Adrenal gland (tissue), 12 donors: ENCODE results near the gene GDF7. TPM values are rescaled to one million over a fixed set of nuclear protein-coding genes. Genes with fewer than 3 reads are reported as not detected.
A peak's percentile ranks its signal among the peaks of the same experiment; 100 is the strongest.

ENCODE experiments used
- DNase-seq, 7 donors: peaks; one replicate each; pipeline ENCODE4 v3.0.0-alpha.2; 2019 to 2020
- H3K27ac ChIP-seq, 5 donors: fragments of 200-600 bp; sonication (generic) in 4 of 5; 1 replicate in 3 of 5; 2 replicates in 2 of 5; pipeline versions ENCODE4 v1.5.1 to v1.8.0; 2016 to 2020; ENCODE audit warnings: mild to moderate bottlenecking in 1 of 5
- H3K27me3 ChIP-seq: fragments of 200-600 bp; 2 replicates; pipeline ENCODE4 v1.8.0; 2021
- H3K36me3 ChIP-seq, 2 donors: fragments of 200-600 bp; replicated peaks in 1 of 2; 1 replicate in 1 of 2; 2 replicates in 1 of 2; pipeline versions ENCODE4 v1.5.1 to v1.8.0; 2018 to 2022
- H3K4me1 ChIP-seq, 2 donors: fragments of 200-600 bp; replicated peaks in 1 of 2; 1 replicate in 1 of 2; 2 replicates in 1 of 2; pipeline versions ENCODE4 v1.5.1 to v1.8.0; 2018 to 2021
- H3K4me3 ChIP-seq, 4 donors: fragments of 200-600 bp; sonication (generic) in 3 of 4; one replicate each; pipeline ENCODE4 v1.5.1; 2016 to 2018
- H3K9me3 ChIP-seq, 3 donors: fragments of 200-600 bp; sonication (generic) in 1 of 3; replicated peaks in 1 of 3; 1 replicate in 2 of 3; 2 replicates in 1 of 3; pipeline versions ENCODE4 v1.5.1 to v1.8.0; 2016 to 2021
- CTCF ChIP-seq, 6 experiments: fragments of 450-650 bp in 4 of 6; fragments of 200-600 bp in 2 of 6; sonication (generic) in 1 of 6; IDR thresholded peaks; 1 replicate in 5 of 6; 2 replicates in 1 of 6; pipeline versions ENCODE4 v1.5.1 to v1.8.0; 2016 to 2021; ENCODE audit warnings: antibody characterized with exemption in 6 of 6, mild to moderate bottlenecking in 2 of 6, moderate library complexity in 1 of 6
- POLR2A ChIP-seq, 2 donors: fragments of 450-650 bp; IDR thresholded peaks; one replicate each; pipeline ENCODE4 v1.6.1; 2017; ENCODE audit warnings: antibody characterized with exemption in 2 of 2, mild to moderate bottlenecking in 2 of 2, moderate library complexity in 1 of 2
- WGBS, 4 donors: extraction: QIAGEN DNeasy Blood & Tissue Kit in 2 of 4; methylation state at CpG; one replicate each; pipeline versions ENCODE4 v1.1.5 to v1.1.7; 2013 to 2017; 5-methylcytosine and 5-hydroxymethylcytosine counted together
- intact Hi-C, 2 donors: fragments of 100-400 bp; cut with DNase I; formaldehyde crosslinking; loops; one replicate each; pipeline versions ENCODE4 v1.14.1 to v1.15.0; 2022 to 2023
- polyA plus RNA-seq, 3 donors: library from polyadenylated mRNA; stranded (reverse); fragments of 200-250 nt in 2 of 3; fragments of 350-450 nt in 1 of 3; fragmentation: Illumina TruSeq in 1 of 3; extraction: RNeasy Lipid Tissue Mini Kit (QIAGEN cat#74804) in 1 of 3; gene quantifications; one replicate each; pipeline ENCODE4 v1.2.3, GENCODE V29; 2013 to 2014
- total RNA-seq, 9 donors: library from RNA; depleted of rRNA in 4 of 9; stranded (reverse); fragments of >200 nt in 4 of 9; fragments of 120-200 nt in 1 of 9; fragmentation: NEBNext Ultra II Directional in 1 of 9; extraction: Animal tissue kit (Norgen Biotek cat#: 25700) in 1 of 9; gene quantifications; one replicate each; pipeline versions ENCODE4 v1.1.0 to v1.2.4, GENCODE V29; 2013 to 2023
- donor health status: healthy with polysubstance abuse.
- donor health status: Bipolar disorder and iron deficiency.
- donor health status: DM: yes; HTN: yes; CAD: no.
- donor health status: DM: no; HTN: no; CAD: no.
- donor health status: DM: no; HTN: no; CAD: no.
- donor health status: DM: yes; HTN: yes; CAD: no.

Gene GDF7
- total and polyA plus RNA-seq, 12 donors: 0.17 to 1.8 (median 0.46) TPM

GRCh38 chr2:20623741-20624155 is 43.2 kb upstream of the GDF7 start:
- intact Hi-C loops: no loop called here
- TF ChIP-seq CTCF (IDR thresholded peaks at IDR 0.05): no peak
- TF ChIP-seq POLR2A (IDR thresholded peaks at IDR 0.05): no peak
- no peaks in the 10 kb centered on the region for H3K27me3 ChIP-seq
- H3K36me3 ChIP-seq: peaks cover 0 to 31% of the 10 kb centered on the region in 2 donors
- no peaks in the 10 kb centered on the region for H3K9me3 ChIP-seq
- DNase-seq: peak in 3 of 7 donors; percentile 17 to 53 (median 22)
- peaks cover 16 to 43% of the 10 kb centered on the region in 2 donors for H3K4me1 ChIP-seq
- no peak overlapping the region for H3K4me3 ChIP-seq
- 38 to 80% (median 69%) methylated on average over 1 to 7 of the region's 7 CpGs for WGBS, 4 donors
- H3K27ac ChIP-seq: peak overlapping the region in 4 of 5 donors; percentile 68 to 99 (median 74)

- DNase-seq: peak in 5 of 7 donors; percentile 16 to 60 (median 56)
- WGBS, 4 donors: 73 to 92% (median 80%) methylated on average over 11 to 20 of the region's 20 CpGs
- TF ChIP-seq POLR2A (IDR thresholded peaks at IDR 0.05) (no peak), CTCF (IDR thresholded peaks at IDR 0.05) (no peak)
- Histone ChIP-seq H3K27ac (peak overlapping the region in 3 of 5 donors; percentile 69 to 99 (median 78)), H3K9me3 (no peaks in the 10 kb centered on the region), H3K36me3 (peaks cover 0 to 31% of the 10 kb centered on the region in 2 donors), H3K4me1 (peaks cover 11 to 38% of the 10 kb centered on the region in 2 donors), H3K27me3 (no peaks in the 10 kb centered on the region), H3K4me3 (no peak overlapping the region)
- intact Hi-C loops: no loop called here
Observed at GRCh38 chr2:20624156-20624883, 42.6 kb upstream of the GDF7 start.

DNA sequence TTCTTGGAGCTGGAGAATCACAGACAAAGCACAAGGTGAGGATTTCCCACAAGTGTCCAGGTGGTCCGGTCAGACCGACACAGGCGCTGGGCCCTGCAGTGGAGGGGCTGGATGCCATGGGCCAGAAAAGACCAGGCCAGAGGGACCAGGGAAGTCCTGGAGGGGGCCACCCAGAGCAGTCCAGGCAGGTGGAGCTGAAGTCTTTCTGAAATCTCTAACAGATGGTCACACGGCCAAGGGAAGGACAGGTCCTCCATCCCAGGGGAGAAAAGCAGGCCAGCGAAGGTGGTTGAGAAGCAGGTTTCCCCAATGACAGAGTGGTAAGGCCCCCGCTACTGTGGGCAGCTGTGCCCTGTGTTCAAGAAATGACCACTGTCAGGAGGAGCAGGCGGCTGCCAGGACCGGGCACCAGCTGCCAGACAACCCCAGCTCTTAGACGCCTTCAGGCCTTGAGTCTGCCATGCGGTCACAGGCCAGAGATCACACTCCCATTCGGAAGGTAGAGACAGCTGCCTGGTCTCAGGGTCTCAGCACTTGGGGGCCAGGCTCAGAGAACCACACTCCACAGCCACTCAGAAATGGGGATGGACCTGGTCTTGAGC is 42.0 kb upstream of the GDF7 start:
- 74 to 83% (median 82%) methylated on average over 3 to 11 of the region's 11 CpGs for WGBS, 4 donors

More for the DNA sequence above, 42.0 kb upstream of the GDF7 start:
- intact Hi-C loops: no loop called here
- H3K27ac ChIP-seq: peak overlapping the region in 1 of 5 donors; percentile 78
- no peak for TF ChIP-seq CTCF (IDR thresholded peaks at IDR 0.05)
- no peak for TF ChIP-seq POLR2A (IDR thresholded peaks at IDR 0.05)
- no peak overlapping the region for H3K4me3 ChIP-seq
- no peaks in the 10 kb centered on the region for H3K9me3 ChIP-seq
- peaks cover 0 to 31% of the 10 kb centered on the region in 2 donors for H3K36me3 ChIP-seq
- peaks cover 8 to 31% of the 10 kb centered on the region in 2 donors for H3K4me1 ChIP-seq
- no peaks in the 10 kb centered on the region for H3K27me3 ChIP-seq
- peak in 3 of 7 donors; percentile 6 to 46 (median 11) for DNase-seq
